HG03159 (cell line): ENCODE data around the gene STK36.

Experiments used
- ATAC-seq: cut with Tn5 transposase; IDR thresholded peaks from one replicate; pipeline ENCODE4 v1.9.1; 2021; ENCODE audit warnings: mild to moderate bottlenecking, moderate library complexity; ENCODE audit not compliant: unreplicated experiment

The STK36 gene

GRCh38 chr2:218671654-218672566 lies at the start of gene STK36, which contains the start of gene RNF25:
STK36 (plus strand) TSS chr2:218672086; CDS start chr2:218672830, 744 bp downstream.
RNF25 (minus strand) TSS chr2:218672002; CDS start chr2:218671970, 32 bp downstream.
- ATAC-seq = peak; percentile 97

DNA sequence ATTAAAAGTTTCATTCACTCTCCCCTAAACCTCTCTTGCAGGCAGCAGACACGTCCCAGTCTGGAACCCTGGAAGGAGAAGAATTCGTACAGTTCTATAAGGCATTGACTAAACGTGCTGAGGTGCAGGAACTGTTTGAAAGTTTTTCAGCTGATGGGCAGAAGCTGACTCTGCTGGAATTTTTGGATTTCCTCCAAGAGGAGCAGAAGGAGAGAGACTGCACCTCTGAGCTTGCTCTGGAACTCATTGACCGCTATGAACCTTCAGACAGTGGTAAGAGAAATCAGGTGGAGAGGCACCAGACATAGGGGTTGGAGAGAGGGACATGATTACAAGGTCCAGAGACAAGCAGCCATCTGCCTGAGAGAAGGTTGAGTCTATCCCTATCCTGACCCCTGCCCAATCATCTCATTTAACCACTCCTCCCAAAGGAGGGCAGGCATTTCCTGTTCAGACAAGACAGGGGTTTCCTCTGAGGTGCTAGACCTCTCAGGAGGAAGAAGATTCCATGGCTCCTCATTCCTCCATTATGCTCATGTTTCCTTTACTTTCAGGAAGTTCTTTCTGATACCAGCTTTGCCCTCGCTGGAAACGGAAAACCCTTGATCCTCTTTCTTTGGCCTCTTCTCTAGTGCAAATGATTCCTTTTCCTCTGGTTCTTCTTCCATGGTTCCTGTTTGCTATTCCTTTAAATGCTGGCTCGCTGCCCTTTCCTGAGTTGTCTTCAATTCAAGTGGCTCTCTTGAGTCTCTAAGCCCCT lies 49.1 kb upstream of the STK36 start:
- no peak for ATAC-seq

DNA sequence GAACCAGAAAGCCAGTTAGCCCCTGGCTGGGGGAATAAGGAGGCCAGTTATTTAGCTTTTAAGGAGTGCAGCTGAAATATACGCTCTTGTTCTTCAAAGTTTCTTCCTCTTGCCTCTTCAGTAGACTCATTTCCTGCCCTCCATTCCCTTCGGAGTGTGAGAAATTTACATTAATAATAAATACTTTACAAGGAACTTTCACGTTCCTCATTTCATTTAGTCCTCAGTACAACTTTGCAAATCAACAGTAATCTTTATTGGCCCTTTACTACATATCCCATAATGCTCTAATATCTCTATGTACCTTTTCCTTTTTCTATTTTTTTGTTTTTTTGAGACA lies 48.5 kb upstream of the STK36 start:
- no peak for ATAC-seq

DNA sequence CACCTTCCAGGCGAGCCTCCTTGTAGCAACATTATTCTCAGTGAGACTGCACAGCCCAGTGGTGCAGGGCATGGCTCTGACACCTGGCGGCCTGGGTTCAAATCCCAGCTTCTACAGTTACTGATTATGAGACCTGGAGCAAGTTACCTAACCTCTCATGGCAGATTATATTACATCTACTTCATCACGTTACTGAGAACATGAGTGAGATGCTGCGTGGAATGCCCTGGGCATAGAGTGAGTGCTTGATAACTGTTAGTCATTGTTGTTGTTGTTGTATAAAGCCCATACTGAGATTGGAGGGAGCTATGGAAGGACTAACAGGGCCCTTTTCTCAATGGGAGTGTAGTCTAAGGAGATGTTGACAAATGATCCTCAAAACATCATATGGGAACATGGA lies 45.5 kb upstream of the STK36 start:
- no peak for ATAC-seq

DNA sequence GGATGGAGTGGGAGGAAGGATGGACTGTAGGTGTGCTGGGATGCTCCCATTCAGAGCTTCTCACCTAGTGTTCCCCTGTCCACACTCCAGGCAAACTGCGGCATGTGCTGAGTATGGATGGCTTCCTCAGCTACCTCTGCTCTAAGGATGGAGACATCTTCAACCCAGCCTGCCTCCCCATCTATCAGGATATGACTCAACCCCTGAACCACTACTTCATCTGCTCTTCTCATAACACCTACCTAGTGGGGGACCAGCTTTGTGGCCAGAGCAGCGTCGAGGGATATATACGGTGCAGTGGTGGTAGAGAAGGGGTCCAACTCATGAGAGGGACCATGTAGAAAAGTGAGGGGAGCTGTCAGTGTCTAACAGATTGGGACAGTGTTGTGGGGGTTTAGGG lies 43.9 kb upstream of the STK36 start:
- ATAC-seq = no peak

GRCh38 chr2:218631837-218632236 lies 40.0 kb upstream of the STK36 start:
- ATAC-seq = no peak

DNA sequence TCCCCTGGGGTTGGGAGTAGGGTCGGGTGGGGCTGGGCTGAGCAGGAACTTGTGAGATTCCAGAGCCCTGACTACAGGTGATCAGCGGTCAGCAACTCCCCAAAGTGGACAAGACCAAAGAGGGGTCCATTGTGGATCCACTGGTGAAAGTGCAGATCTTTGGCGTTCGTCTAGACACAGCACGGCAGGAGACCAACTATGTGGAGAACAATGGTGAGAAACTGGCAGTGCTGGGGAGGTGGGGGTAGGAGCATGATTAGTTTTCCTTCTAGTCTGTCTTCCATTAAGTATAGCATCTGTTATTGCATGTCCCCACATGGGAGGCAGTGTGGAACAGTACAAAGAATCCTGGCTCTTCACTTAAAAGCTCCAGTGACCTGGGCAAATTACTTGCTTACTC lies 36.2 kb upstream of the STK36 start:
- ATAC-seq = no peak

DNA sequence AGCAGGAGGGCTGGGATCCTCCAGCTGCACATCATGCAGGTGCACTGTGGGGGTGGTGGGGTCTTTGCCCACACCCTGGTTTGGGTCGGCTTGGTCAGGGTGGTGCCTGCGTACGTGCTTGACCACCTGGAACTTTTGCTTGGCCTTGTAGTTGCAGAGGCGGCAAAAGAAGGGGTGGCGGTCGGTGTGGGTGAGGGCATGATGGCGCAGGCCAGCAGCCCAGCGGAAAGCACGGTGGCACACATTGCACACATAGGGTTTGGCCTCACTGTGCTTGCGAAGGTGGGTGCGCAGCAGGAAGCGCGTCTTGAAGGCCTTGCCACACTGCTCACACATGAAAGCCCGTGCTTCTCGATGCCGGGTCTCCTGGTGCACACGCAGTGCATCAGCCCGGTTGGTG lies 33.5 kb upstream of the STK36 start:
- ATAC-seq = no peak

GRCh38 chr2:218642121-218642656 lies 29.7 kb upstream of the STK36 start:
- ATAC-seq = no peak

- ATAC-seq = no peak
Measured at GRCh38 chr2:218642786-218643185, 29.1 kb upstream of the STK36 start.

DNA sequence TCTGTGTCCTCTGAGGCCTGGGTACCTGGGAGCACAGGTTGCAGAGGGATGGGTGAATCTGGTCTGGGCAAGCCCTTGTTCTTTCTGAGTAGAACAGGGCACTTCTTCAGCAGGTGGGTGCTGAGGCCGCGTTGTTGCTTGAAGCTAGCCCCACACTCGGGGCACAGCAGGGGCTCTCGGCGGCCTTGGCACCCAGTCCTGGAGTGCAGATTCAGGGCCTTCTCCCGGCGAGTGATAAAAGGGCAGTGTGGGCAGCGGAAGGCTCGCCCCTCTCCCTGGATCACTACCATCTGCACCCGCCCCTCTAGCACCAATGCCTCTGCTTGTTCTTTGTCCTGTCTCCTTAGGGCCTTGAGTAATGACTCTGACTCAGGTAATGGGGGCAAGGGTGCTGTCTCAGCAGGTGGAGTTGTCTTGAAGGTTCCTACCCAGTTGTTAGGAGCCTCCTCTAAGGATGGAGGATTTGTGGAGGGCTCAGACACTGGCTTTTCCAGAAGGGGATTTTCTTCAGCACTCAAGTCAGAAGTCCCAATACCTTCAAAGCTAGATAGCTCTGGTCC lies 28.1 kb upstream of the STK36 start:
- no peak for ATAC-seq

DNA sequence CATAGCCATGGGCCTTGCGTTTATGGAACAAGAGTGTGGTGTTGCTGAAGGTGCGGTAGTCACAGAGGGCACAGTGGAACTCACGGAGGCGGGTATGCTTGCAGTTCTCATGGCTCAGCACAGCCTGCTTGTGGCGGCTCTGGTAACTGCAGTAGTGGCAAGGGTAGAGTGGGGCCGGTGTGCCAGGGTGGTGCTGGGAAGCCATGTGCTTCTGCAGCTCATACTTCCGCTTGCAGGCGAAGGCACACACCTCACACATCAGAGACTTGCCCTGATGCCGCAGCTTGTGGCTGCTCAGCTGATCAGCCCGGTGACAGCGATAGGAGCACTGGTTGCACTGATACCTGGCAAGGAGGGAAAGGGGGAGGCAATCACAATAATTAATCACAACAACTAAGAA lies 27.2 kb upstream of the STK36 start:
- ATAC-seq = no peak

GRCh38 chr2:218645126-218645525 lies 26.8 kb upstream of the STK36 start:
- peak; percentile 47 for ATAC-seq

- peak; percentile 48 for ATAC-seq
Measured at GRCh38 chr2:218648088-218648786, 23.6 kb upstream of the STK36 start.

DNA sequence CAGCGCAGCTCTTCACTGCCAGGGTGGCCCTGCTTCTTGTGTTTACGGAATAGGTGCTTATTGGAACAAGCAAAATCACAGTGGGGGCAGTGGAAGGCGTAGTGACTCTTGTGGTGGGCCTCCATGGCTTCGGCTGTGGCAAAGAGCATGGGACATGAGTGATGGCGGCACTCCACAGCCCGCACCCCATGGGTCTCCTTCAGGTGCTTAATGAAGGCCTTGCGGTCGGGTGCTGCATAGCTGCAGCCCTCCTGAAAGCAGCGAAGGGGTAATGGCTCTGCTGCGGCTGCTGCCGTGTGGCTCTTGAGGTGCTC lies 23.1 kb upstream of the STK36 start:
- ATAC-seq = no peak

DNA sequence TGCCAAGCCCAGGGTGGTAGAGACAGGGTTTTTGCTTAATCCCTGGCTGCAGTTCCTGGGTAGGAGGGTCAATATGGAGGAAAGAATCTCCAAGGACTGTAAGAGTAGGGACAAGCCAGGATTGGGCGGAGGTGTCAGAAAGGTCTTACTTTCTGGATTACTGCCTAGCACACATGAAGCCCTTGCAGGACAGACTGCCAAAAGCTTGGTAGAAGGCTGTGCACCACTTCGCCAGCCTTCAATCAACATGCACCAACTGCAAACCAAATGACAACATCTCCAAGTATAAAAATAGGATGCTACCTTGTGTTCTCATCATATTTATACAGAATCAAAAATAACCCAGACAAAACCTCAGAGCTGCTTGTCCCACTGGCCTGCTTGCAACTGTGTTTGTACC lies 16.1 kb upstream of the STK36 start:
- no peak for ATAC-seq

DNA sequence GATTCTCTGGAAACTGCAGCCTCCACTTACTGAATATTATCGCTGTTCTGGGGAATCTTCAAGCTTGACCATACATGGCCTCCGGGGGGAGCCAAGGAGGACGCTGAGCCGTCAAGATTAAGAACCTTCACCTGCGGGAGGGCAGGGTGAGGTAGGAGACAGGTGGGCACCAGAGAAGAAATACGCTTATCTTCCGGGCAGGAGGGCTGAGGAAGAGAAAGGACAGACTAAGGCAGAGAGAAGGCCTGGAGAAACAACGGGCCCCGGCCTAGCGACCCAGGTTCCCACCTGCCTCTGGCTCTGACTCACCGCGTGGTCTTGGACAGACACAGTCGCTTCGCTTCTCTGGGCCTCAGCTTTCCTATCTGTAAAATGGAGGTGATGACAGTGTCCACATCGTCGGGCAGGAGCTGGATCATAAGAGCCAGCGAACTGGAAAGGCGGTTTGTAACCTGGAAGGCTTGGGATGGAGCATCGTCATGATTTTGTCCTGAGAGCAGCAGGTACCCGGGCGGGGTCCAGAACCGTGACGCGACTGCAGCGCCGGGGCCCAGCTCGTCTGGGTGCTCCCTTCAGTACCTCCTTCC lies 13.1 kb upstream of the STK36 start:
- ATAC-seq = peak; percentile 42

DNA sequence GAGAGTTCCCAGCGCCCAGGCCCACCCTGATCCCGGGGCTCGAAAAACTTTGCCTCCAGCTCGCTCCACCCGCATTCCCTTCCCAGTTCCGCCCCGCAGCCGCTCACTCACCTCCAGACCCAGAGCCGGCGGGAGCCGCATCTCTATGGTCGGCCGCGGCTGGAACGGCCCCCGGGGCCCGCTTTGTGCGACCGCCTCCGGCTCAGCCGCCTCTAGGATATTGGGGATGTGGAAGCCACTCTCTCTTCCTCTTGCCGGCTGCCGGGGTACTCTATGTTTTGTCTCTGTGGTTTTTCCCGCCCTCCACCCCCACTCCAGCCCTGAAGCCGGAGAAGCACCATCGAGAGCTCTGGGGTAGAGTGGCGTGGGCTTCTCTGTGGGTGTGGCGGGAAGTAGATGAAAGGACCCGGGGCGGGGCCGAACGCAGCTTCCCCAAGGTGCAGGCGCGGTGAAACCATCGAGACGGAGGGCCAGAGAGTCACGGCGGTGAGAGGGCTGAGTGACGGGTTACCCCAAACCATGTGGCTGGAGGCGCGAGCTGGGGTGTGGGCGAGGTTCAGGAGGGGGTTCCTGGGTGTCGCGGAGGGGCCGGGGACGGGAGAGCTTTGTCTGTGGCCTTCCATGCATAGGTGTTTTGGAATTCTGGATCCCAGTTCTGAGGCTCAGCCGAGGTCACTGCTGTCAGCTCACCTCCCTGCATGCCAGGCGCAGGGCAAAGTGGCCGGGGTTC lies 12.5 kb upstream of the STK36 start, which contains the start of the genes BCS1L and ZNF142:
Gene BCS1L (plus strand): TSS at position 426 of the 730 bp plus-strand sequence. CDS start 1,305 bp downstream, outside the sequence.
Gene ZNF142 (minus strand): TSS at position 366 of the 730 bp plus-strand sequence. CDS start 3,194 bp downstream, outside the sequence.
- ATAC-seq = peak; percentile 89

- no peak for ATAC-seq
Measured at GRCh38 chr2:218659988-218660358, 11.9 kb upstream of the STK36 start.

DNA sequence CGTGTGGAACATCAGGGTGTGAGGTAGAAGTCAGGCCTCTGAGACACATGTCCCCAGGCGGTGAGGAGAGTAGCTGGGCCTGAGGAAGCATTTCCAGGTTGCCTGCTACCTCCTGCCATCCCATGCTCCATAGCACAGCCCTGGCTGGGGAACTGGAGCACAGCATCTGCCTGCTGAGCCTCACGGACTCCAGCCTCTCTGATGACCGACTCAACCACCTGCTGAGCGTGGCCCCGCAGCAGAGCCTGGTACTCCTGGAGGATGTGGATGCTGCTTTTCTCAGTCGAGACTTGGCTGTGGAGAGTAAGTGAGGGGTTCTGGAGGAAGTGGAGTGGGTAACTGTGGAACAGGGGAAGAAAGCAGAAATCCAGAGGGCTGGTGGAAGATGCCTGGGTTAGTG lies 9.5 kb upstream of the STK36 start:
- no peak for ATAC-seq
